ENCODE measurements around the gene ASB15. TPM values are rescaled to one million over a fixed set of nuclear protein-coding genes. Genes with fewer than 3 reads are reported as not detected.

Gene ASB15
- total and polyA plus RNA-seq, 12 donors: 0.99 to 80.6 (median 53.4) TPM

- Histone ChIP-seq H3K36me3 (peaks cover 0 to 10% (median 0%) of the 10 kb centered on the region in 9 donors), H3K27me3 (no peaks in the 10 kb centered on the region), H3K9me3 (no peaks in the 10 kb centered on the region), H3K4me1 (peaks cover 0 to 78% (median 35%) of the 10 kb centered on the region in 9 donors), H3K27ac (no peak overlapping the region), H3K4me3 (no peak overlapping the region)
- WGBS, 2 donors: 83 to 85% methylated on average over 2 of the region's 2 CpGs
- TF ChIP-seq, protein P1, sequence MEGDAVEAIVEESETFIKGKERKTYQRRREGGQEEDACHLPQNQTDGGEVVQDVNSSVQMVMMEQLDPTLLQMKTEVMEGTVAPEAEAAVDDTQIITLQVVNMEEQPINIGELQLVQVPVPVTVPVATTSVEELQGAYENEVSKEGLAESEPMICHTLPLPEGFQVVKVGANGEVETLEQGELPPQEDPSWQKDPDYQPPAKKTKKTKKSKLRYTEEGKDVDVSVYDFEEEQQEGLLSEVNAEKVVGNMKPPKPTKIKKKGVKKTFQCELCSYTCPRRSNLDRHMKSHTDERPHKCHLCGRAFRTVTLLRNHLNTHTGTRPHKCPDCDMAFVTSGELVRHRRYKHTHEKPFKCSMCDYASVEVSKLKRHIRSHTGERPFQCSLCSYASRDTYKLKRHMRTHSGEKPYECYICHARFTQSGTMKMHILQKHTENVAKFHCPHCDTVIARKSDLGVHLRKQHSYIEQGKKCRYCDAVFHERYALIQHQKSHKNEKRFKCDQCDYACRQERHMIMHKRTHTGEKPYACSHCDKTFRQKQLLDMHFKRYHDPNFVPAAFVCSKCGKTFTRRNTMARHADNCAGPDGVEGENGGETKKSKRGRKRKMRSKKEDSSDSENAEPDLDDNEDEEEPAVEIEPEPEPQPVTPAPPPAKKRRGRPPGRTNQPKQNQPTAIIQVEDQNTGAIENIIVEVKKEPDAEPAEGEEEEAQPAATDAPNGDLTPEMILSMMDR (IDR thresholded peaks at IDR 0.05): no peak
- DNase-seq: no peak
- ATAC-seq: no peak
- intact Hi-C loops (cut with DNase I): loop anchor here in 2 of 10 donors (5.0 to 10.0 kb wide), 2 partner anchors 40 to 182 kb away; no protein-coding TSS in a partner anchor
These were observed 75.6 kb downstream of the ASB15 start for GRCh38 chr7:123677061-123677715.

DNA sequence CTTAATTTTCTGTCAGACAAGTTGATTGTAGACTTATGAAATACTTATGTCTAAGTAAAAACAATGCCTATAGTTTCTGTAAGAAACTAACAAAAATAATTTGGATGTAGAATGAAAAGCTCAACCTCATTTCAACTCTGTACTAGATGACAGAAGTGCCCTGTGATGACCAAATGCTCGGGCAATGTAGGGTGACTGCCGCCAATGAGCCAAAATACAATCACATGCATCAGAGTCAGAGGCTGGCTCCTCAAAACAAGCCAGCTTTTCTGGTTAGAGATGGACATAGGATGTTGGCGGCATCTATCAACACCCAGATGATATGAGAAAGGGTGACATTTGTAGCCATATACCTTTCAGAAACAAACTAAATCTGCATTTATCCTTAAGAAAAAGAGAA lies 78.0 kb downstream of the ASB15 start:
- Histone ChIP-seq H3K27ac (peak overlapping the region in 7 of 10 donors; percentile 15 to 75 (median 69)), H3K36me3 (peaks cover 0 to 31% (median 0%) of the 10 kb centered on the region in 9 donors), H3K9me3 (no peaks in the 10 kb centered on the region), H3K27me3 (no peaks in the 10 kb centered on the region), H3K4me1 (peaks cover 0 to 66% (median 25%) of the 10 kb centered on the region in 9 donors), H3K4me3 (no peak overlapping the region)
- DNase-seq: peak in 1 of 2 donors; percentile 33
- intact Hi-C loops (cut with DNase I): loop anchor here in 6 of 10 donors (5.0 to 10.0 kb wide), 7 partner anchors 42 to 193 kb away; partner anchors contain the start of gene WASL (in 1 of the 6)
- ATAC-seq: peak; percentile 48 to 82 (median 74)
- WGBS, 2 donors: 39 to 64% methylated on average over 3 of the region's 3 CpGs
- TF ChIP-seq, protein P1 (IDR thresholded peaks at IDR 0.05): no peak

DNA sequence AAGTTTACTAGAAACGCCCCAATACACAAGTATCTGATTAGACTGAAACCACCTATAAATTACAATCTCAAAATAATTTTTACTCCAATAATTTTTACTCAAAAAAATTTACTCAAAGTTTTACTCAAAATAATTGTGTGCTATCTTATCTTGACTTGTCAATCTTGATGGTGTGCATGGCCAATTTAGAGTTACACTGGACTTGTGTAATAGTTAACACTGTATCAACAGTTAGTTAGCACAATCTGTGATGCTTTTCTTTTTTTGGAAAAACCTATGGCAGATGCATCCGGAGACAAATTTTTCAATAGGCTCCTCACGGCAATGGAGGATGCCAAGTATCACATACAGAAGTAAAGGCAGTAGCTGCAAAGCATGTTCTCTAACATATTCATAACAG lies 79.0 kb downstream of the ASB15 start:
- H3K4me3 ChIP-seq: no peak overlapping the region
- no peak for DNase-seq
- ATAC-seq: no peak
- H3K9me3 ChIP-seq: no peaks in the 10 kb centered on the region
- TF ChIP-seq, protein P1 (IDR thresholded peaks at IDR 0.05): no peak
- peaks cover 0 to 39% (median 0%) of the 10 kb centered on the region in 9 donors for H3K36me3 ChIP-seq
- peak overlapping the region in 8 of 10 donors; percentile 18 to 75 (median 66) for H3K27ac ChIP-seq
- peaks cover 0 to 56% (median 20%) of the 10 kb centered on the region in 9 donors for H3K4me1 ChIP-seq
- WGBS, 2 donors: 49 to 64% methylated on average over 3 of the region's 3 CpGs
- intact Hi-C loops (cut with DNase I): loop anchor here in 6 of 10 donors (5.0 to 10.0 kb wide), 6 partner anchors 43 to 192 kb away; partner anchors contain the start of gene WASL (in 1 of the 6)
- H3K27me3 ChIP-seq: no peaks in the 10 kb centered on the region

DNA sequence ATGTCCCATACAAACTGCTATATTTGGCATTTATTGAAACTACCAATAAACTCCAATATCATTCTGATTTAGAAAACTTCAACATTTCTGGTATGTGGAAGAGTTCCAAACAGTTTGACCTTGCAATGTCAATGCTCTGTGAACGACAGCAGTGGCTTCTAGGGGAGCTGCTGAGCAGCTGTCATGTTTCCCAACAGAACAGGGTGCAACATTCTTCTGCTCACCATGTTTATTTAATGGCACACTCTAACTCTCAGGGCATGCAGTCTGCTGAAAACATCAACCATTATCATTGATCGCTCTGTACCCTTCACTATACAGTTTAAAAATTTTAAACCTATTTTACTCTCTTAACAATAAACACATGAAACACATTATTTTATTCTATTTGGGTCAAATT lies 79.9 kb downstream of the ASB15 start:
- Histone ChIP-seq H3K27ac (peak overlapping the region in 8 of 10 donors; percentile 18 to 75 (median 66)), H3K9me3 (no peaks in the 10 kb centered on the region), H3K4me1 (peaks cover 0 to 52% (median 20%) of the 10 kb centered on the region in 9 donors), H3K4me3 (no peak overlapping the region), H3K36me3 (peaks cover 0 to 46% (median 0%) of the 10 kb centered on the region in 9 donors), H3K27me3 (no peaks in the 10 kb centered on the region)
- ATAC-seq (peak in 7 of 8 donors; percentile 72 to 89 (median 87)), DNase-seq (no peak)
- intact Hi-C loops (cut with DNase I): loop anchor here in 6 of 10 donors (5.0 to 10.0 kb wide), 6 partner anchors 44 to 191 kb away; partner anchors contain the start of gene WASL (in 1 of the 6)
- WGBS, 2 donors: 29 to 40% methylated on average over 2 of the region's 2 CpGs
- TF ChIP-seq, protein P1 (IDR thresholded peaks at IDR 0.05): peak in 2 of 9 donors; percentile 11 to 21
